Smooth muscle cell (in vitro differentiated cells): ENCODE results near the gene CSNK1E. TPM values are rescaled to one million over a fixed set of nuclear protein-coding genes. Genes with fewer than 3 reads are reported as not detected.

Source experiments
- DNase-seq: peaks from one replicate; lab custom pipeline; 2025; ENCODE audit not compliant: unreplicated experiment; lab: John Stamatoyannopoulos, UW
- H2AFZ ChIP-seq: fragments of 200-600 bp; sonication (generic); 2 replicates; pipeline ENCODE4 v1.6.0; 2016; ENCODE audit warnings: antibody characterized with exemption, low read depth, mild to moderate bottlenecking
- H3F3A ChIP-seq: fragments of 200-600 bp; sonication (generic); 2 replicates; pipeline ENCODE4 v1.6.0; 2017; ENCODE audit warnings: antibody characterized with exemption, low read depth
- H3K27ac ChIP-seq: fragments of 200-600 bp; sonication (generic); 2 replicates; pipeline ENCODE4 v1.5.1; 2016; ENCODE audit warnings: low read depth, mild to moderate bottlenecking
- H3K27me3 ChIP-seq: fragments of 200-600 bp; sonication (generic); 2 replicates; pipeline ENCODE4 v1.6.1; 2016; ENCODE audit warnings: low read depth, mild to moderate bottlenecking
- H3K36me3 ChIP-seq: fragments of 200-600 bp; sonication (generic); 2 replicates; pipeline ENCODE4 v1.5.1; 2016; ENCODE audit warnings: low read depth
- H3K4me1 ChIP-seq: fragments of 200-600 bp; sonication (generic); 2 replicates; pipeline ENCODE4 v1.5.1; 2016; ENCODE audit warnings: low read depth
- H3K4me2 ChIP-seq: fragments of 200-600 bp; sonication (generic); 2 replicates; pipeline ENCODE4 v1.6.0; 2016; ENCODE audit warnings: mild to moderate bottlenecking
- H3K4me3 ChIP-seq: fragments of 200-600 bp; sonication (generic); 2 replicates; pipeline ENCODE4 v1.5.1; 2016; ENCODE audit warnings: mild to moderate bottlenecking
- H3K79me2 ChIP-seq: fragments of 200-600 bp; sonication (generic); 2 replicates; pipeline ENCODE4 v1.6.0; 2016; ENCODE audit warnings: low read depth, mild to moderate bottlenecking
- H3K9ac ChIP-seq: fragments of 200-600 bp; sonication (generic); 2 replicates; pipeline ENCODE4 v1.6.0; 2016; ENCODE audit warnings: low read depth
- H3K9me3 ChIP-seq: fragments of 200-600 bp; sonication (generic); replicated peaks from 2 replicates; pipeline ENCODE4 v1.5.1; 2016; ENCODE audit warnings: low read depth
- H4K20me1 ChIP-seq: fragments of 200-600 bp; sonication (generic); 2 replicates; pipeline ENCODE4 v1.6.0; 2016; ENCODE audit warnings: low read depth
- WGBS: methylation state at CpG from one replicate; pipeline ENCODE4 v1.1.7; 2016; ENCODE audit warnings: low lambda C conversion rate; 5-methylcytosine and 5-hydroxymethylcytosine counted together
- polyA plus RNA-seq: library from polyadenylated mRNA; unstranded; fragments of >200 nt; fragmentation: Nextera tagmentation; extraction: Ambion mirVana; gene quantifications from 2 replicates; pipeline ENCODE4 v1.2.1, GENCODE V29; 2016
- total RNA-seq: library from RNA; depleted of rRNA; stranded (reverse); fragments of >200 nt; gene quantifications from 2 replicates; pipeline ENCODE4 v1.2.3, GENCODE V29; 2014
- TF ChIP-seq, protein P1 (sequence below): fragments of 200-600 bp; sonication (generic); IDR thresholded peaks from 2 replicates; pipeline ENCODE4 v1.5.1; 2017; ENCODE audit warnings: borderline replicate concordance, mild to moderate bottlenecking, antibody characterized with exemption; ENCODE audit not compliant: insufficient read depth, poor library complexity, severe bottlenecking

Gene CSNK1E
- total and polyA plus RNA-seq, 2 experiments from 2014 or later, result 94.7 to 154 TPM

- 72% methylated on average over 24 of the region's 25 CpGs for WGBS
- peak overlapping the region; percentile 60 for H3K9ac ChIP-seq
Observed at GRCh38 chr22:38298312-38299005, 18.8 kb downstream of the CSNK1E start.

DNA sequence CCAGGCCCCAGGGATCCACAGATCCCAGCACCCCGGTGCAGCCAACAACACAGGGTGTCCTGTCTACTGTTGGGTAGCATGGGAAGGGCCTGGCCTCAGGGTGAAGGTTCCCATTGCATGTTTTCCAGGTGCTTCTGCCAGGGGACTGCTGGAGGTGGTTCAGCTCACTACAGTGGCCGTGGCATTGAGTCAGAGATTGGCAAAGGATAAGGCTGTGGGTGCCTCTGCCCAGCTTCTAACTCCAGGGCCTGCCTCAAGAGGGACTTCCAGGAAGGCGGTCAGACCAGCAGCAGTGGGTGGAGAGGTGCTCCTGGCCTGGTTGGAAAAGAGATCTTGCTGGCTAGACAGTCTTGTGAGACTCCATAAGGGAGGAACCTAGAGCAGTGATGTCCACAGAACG is 20.9 kb downstream of the CSNK1E start:
- peaks cover 91% of the 10 kb centered on the region for H4K20me1 ChIP-seq
- no peaks in the 10 kb centered on the region for H3K27me3 ChIP-seq
- H3K9ac ChIP-seq, result no peak overlapping the region
- no peaks in the 10 kb centered on the region for H3K4me1 ChIP-seq
- no peak overlapping the region for H2AFZ ChIP-seq
- H3K79me2 ChIP-seq, result peaks cover 12% of the 10 kb centered on the region
- no peak for DNase-seq
- no peak overlapping the region for H3K4me3 ChIP-seq
- no peaks in the 10 kb centered on the region for H3K36me3 ChIP-seq
- H3K4me2 ChIP-seq, result no peak overlapping the region
- H3F3A ChIP-seq, result peaks cover 6% of the 10 kb centered on the region
- 95% methylated on average over 4 of the region's 4 CpGs for WGBS
- TF ChIP-seq, protein P1, sequence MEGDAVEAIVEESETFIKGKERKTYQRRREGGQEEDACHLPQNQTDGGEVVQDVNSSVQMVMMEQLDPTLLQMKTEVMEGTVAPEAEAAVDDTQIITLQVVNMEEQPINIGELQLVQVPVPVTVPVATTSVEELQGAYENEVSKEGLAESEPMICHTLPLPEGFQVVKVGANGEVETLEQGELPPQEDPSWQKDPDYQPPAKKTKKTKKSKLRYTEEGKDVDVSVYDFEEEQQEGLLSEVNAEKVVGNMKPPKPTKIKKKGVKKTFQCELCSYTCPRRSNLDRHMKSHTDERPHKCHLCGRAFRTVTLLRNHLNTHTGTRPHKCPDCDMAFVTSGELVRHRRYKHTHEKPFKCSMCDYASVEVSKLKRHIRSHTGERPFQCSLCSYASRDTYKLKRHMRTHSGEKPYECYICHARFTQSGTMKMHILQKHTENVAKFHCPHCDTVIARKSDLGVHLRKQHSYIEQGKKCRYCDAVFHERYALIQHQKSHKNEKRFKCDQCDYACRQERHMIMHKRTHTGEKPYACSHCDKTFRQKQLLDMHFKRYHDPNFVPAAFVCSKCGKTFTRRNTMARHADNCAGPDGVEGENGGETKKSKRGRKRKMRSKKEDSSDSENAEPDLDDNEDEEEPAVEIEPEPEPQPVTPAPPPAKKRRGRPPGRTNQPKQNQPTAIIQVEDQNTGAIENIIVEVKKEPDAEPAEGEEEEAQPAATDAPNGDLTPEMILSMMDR, result no peak
- no peaks in the 10 kb centered on the region for H3K9me3 ChIP-seq
- no peak overlapping the region for H3K27ac ChIP-seq

More at GRCh38 chr22:38298312-38299005, 18.8 kb downstream of the CSNK1E start:
- no peak for DNase-seq
- Histone ChIP-seq H3K4me3 (no peak overlapping the region), H3K27me3 (no peaks in the 10 kb centered on the region), H3K4me2 (no peak overlapping the region), H3F3A (no peaks in the 10 kb centered on the region), H3K27ac (peak overlapping the region; percentile 85), H3K9me3 (no peaks in the 10 kb centered on the region), H2AFZ (no peak overlapping the region), H3K4me1 (no peaks in the 10 kb centered on the region), H4K20me1 (peaks cover 100% of the 10 kb centered on the region), H3K36me3 (no peaks in the 10 kb centered on the region), H3K79me2 (peaks cover 33% of the 10 kb centered on the region)
- TF ChIP-seq, protein P1, result peak; percentile 45

DNA sequence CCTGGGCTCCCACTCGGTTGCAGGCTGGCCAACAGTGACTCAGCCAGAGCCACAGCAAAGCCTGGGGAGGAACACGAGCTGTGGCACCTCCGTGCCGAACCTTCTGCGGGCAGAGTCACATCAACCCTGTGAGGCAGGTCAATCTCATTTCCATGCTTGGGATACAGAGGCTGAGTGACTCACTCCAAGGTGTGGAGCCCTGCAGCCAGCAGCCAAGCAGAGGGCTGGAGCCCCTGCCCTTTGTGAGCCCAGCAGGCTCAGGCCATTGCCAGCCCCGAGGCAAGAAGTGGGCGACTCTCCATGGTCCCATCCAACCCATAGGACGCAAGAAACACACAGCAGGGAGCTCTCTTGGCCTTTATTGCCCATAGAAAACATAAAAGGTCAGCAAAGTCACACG is 21.4 kb downstream of the CSNK1E start:
- Histone ChIP-seq H3K4me3 (no peak overlapping the region), H4K20me1 (peaks cover 90% of the 10 kb centered on the region), H3K9me3 (no peaks in the 10 kb centered on the region), H3F3A (peaks cover 6% of the 10 kb centered on the region), H3K9ac (no peak overlapping the region), H3K79me2 (peaks cover 12% of the 10 kb centered on the region), H3K4me2 (no peak overlapping the region), H3K36me3 (no peaks in the 10 kb centered on the region), H3K27me3 (no peaks in the 10 kb centered on the region), H2AFZ (no peak overlapping the region), H3K27ac (no peak overlapping the region), H3K4me1 (no peaks in the 10 kb centered on the region)
- 96% methylated on average over 9 of the region's 9 CpGs for WGBS
- no peak for DNase-seq
- TF ChIP-seq, protein P1, result no peak

GRCh38 chr22:38295339-38295738 is 21.9 kb downstream of the CSNK1E start:
- no peak for DNase-seq
- no peak overlapping the region for H3K9ac ChIP-seq
- peaks cover 12% of the 10 kb centered on the region for H3K79me2 ChIP-seq
- no peaks in the 10 kb centered on the region for H3K36me3 ChIP-seq
- no peak overlapping the region for H3K27ac ChIP-seq
- H3K4me1 ChIP-seq, result no peaks in the 10 kb centered on the region
- peaks cover 7% of the 10 kb centered on the region for H3F3A ChIP-seq
- peaks cover 89% of the 10 kb centered on the region for H4K20me1 ChIP-seq
- TF ChIP-seq, protein P1, result no peak
- no peak overlapping the region for H2AFZ ChIP-seq
- H3K9me3 ChIP-seq, result no peaks in the 10 kb centered on the region
- H3K4me2 ChIP-seq, result no peak overlapping the region
- no peaks in the 10 kb centered on the region for H3K27me3 ChIP-seq
- no peak overlapping the region for H3K4me3 ChIP-seq
- 100% methylated on average over 6 of the region's 6 CpGs for WGBS
